Suppressor macrophage (primary cell): ENCODE measurements around the gene TARBP1.

Experiments
- DNase-seq, 4 experiments: peaks; one replicate each; pipeline ENCODE4 v3.0.0-alpha.2; 2020 to 2022
- total RNA-seq, 17 experiments: gene quantifications; one replicate each; lab custom pipeline; 2026; ENCODE audit warnings: mixed read lengths in 6 of 17, inconsistent platforms in 3 of 17; lab: John Stamatoyannopoulos, UW

Gene TARBP1
- 11.6 to 67.7 (median 41.7) reads per million in 17 experiments for total RNA-seq

- DNase-seq: peak; percentile 84 to 94 (median 89)
These were observed at the start of gene TARBP1 for GRCh38 chr1:234478481-234479309. TARBP1 (minus strand) TSS chr1:234479179; CDS start chr1:234479103, 76 bp downstream.

- peak; percentile 71 to 91 (median 81) for DNase-seq
These were observed 49.3 kb upstream of the TARBP1 start for GRCh38 chr1:234528074-234528865.

- DNase-seq: no peak
These were observed 48.4 kb upstream of the TARBP1 start for GRCh38 chr1:234527346-234527745.

- no peak for DNase-seq
These were observed 47.9 kb upstream of the TARBP1 start for GRCh38 chr1:234526922-234527321.

- peak in 2 of 4 experiments; percentile 12 to 46 for DNase-seq
These were observed 46.3 kb upstream of the TARBP1 start for GRCh38 chr1:234525099-234525799.

GRCh38 chr1:234521836-234522235, 42.9 kb upstream of the TARBP1 start:
- DNase-seq: no peak

GRCh38 chr1:234520908-234521817, 42.2 kb upstream of the TARBP1 start:
- DNase-seq: no peak

- DNase-seq: peak in 1 of 4 experiments; percentile 34
These were observed 40.5 kb upstream of the TARBP1 start for GRCh38 chr1:234519506-234519905.

- DNase-seq: no peak
These were observed 39.9 kb upstream of the TARBP1 start for GRCh38 chr1:234518876-234519275.

GRCh38 chr1:234518086-234518485, 39.1 kb upstream of the TARBP1 start:
- peak in 3 of 4 experiments; percentile 23 to 65 (median 52) for DNase-seq

GRCh38 chr1:234517110-234517802, 38.3 kb upstream of the TARBP1 start:
- DNase-seq: peak in 2 of 4 experiments; percentile 26 to 43

- peak in 3 of 4 experiments; percentile 7 to 70 (median 67) for DNase-seq
These were observed 36.9 kb upstream of the TARBP1 start for GRCh38 chr1:234515821-234516241.

GRCh38 chr1:234515411-234515810, 36.4 kb upstream of the TARBP1 start:
- DNase-seq: no peak

GRCh38 chr1:234512451-234512861, 33.5 kb upstream of the TARBP1 start:
- DNase-seq: peak; percentile 63 to 89 (median 86)

GRCh38 chr1:234509457-234510328, 30.7 kb upstream of the TARBP1 start:
- no peak for DNase-seq

GRCh38 chr1:234507626-234508387, 28.8 kb upstream of the TARBP1 start:
- no peak for DNase-seq

- no peak for DNase-seq
These were observed 28.1 kb upstream of the TARBP1 start for GRCh38 chr1:234507089-234507488.

- DNase-seq: no peak
These were observed 26.8 kb upstream of the TARBP1 start for GRCh38 chr1:234505769-234506102.
